ENCODE data around the gene ZCCHC9.
"Not testable (repeated sequence)": the region's sequence is repeated elsewhere in the genome, so short reads cannot be mapped to it uniquely, and the experiment has no call there.

The ZCCHC9 gene, protein sequence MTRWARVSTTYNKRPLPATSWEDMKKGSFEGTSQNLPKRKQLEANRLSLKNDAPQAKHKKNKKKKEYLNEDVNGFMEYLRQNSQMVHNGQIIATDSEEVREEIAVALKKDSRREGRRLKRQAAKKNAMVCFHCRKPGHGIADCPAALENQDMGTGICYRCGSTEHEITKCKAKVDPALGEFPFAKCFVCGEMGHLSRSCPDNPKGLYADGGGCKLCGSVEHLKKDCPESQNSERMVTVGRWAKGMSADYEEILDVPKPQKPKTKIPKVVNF

DNA sequence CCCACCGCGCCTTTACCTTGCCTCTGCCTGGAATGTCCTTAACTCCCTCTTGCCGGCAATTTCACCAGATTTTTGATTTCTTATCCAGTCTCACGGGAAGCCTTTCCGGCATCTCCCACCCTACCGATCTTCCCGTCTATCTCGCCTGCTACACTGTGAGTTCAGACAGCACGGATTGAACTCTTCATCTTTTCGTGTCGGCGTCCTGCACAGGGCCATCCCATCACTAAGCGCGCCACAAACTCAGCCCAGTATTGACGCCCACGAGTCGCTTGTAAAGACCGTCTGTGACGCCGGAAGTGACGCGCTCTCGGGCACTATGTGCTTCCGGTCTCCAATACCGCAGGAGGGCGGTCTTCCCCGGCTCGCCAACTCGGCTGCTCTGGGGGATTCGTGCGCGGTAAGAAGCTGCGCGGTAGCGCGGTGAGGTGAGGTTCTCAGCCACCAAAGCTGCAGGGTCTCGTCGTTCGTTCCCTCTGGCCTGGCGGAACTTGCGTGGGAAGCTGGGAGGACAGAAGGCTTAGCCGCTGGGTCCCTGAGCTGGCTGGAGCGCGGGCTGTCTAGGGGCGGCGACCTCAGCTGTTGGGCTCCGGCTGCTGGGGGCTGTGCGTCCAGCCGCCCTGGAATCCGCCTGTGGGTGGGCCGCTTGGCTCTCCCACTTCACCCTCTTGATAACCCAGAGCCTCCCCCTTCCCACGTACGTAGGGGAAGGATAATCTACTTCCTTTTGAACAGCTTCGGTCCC, at the start of gene ZCCHC9:
Gene ZCCHC9 (plus strand): TSS at position 317 of the 745 bp plus-strand sequence. CDS start 3,171 bp downstream, outside the sequence.
- DNase-seq = peak; percentile 94

DNA sequence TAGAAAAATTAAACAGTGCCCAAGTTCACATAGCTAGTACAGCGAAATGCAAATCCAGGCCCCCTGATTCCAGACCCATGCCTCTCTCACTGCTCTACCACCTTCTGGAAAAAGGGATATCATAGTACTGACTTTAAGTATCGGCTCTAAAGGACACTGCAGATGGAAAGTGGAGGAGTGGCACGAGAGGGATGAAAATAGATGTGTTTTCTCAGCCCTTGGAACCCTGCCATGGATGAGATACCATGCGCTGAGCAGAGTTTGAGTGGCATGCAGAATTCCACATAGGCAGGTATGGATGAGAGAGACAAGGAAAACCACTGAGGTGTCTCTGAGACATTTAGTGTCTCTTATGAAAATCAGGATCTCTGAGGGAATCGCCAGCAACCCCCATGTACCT, 49.5 kb upstream of the ZCCHC9 start:
- no peak for DNase-seq

DNA sequence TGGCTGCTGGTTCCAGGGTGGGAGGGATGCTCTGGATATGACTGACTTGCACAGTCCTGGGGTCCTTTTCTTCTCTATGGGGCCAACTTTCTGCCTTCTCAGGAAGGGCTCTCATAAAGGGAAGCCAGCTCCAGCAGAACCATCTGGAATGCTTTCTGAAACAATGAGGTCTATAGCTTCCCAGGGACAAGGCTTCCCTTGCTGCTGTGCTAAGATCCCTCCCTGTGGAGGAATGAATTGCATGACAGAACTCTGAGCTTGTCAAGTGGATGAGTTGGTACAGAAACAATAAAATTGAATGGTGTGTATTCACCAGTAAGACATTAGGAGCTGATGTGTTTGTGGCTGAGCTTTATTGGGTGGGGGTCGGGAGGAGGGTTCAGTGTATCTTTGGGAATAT, 48.5 kb upstream of the ZCCHC9 start:
- no peak for DNase-seq

DNA sequence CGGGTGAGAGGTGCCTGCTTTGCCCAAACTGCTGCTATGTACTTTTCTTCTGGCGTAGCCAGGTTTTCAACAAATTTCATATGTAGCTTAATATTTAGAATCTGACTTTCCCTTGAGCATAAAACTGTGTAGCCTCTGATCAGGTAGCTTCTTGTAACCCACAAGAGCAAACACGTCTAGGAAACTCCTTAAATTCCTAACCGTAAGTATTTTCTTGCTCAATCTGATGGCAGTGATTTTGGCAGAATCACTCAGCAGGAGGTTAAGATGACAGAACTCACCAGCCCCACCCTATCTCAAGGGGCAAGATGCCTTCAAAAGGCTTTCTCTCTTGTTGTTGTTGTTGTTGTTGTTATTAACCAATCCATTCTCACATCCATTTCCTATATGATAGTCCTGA, 47.5 kb upstream of the ZCCHC9 start:
- no peak for DNase-seq

DNA sequence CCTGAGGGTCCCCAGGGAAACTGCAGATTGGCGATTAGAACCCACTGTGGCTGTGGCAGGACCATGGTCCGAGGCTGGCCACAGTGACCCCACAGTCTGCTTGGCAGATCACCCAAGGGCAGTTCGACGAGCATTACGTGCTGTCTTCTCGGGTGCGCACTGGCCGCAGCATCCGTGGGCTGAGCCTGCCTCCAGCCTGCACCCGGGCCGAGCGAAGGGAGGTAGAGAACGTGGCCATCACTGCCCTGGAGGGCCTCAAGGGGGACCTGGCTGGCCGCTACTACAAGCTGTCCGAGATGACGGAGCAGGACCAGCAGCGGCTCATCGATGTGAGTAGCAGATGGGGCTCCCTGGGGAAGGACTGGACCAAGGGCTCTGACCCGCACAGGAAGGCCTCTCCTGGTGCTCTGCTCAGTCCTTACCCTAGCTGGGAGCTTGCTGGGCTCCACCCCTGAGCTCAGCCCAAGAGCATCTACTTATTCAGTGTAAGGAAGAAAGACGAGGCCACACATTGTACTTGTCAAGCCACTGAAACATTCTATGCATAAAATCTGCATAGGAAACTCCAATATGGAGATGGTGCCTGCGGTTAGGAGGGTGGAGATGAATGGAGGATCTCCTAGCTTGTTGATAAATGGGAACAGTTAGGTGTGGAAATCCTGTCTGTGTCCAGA, 46.4 kb upstream of the ZCCHC9 start:
- no peak for DNase-seq

DNA sequence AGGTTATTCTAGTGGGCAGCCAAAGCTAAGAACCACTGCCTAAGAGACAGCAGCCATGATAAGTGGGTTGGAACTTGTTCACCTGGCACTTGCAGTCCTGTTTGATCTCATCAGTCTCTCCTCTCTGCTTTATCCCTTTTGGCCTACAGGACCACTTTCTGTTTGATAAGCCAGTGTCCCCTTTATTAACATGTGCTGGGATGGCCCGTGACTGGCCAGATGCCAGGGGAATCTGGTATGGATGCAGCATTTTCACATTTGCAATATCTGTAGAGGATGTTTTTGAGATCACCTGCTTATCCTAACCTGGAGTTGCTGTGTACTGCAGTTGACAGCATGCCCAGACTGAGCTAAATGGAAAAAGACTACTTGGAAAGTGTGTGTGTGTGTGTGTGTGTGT, 44.6 kb upstream of the ZCCHC9 start:
- no peak for DNase-seq

DNA sequence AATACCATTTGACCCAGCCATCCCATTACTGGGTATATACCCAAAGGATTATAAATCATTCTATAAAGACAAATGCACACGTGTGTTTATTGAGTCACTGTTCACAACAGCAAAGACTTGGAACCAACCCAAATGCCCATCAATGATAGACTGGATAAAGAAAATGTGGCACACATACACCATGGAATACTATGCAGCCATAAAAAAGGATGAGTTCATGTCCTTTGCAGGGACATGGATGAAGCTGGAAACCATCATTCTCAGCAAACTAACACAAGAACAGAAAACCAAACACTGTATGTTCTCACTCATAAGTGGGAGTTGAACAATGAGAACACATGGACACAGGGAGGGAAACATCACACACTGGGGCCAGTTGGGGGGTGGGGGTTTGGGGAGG, 38.6 kb upstream of the ZCCHC9 start:
- DNase-seq = not testable (repeated sequence)

DNA sequence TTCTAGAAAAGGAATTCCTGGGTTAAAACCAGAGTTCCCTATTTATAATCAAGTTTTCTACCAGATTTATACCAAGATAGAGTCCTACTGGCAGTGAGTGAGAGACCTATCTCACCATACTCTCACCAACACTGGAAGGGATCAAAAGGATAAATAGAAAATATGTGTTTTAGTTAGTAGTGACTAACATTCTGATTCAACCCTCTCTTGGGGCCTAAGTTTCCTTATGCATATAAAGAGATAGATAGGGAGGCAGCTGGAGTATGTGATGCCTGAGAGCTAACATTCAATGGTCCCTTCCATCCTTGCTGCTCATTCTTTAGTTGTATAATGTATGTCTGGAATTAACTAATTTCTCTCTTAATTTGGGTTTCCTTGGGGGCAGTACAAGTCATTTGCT, 36.3 kb upstream of the ZCCHC9 start:
- DNase-seq = peak; percentile 60

DNA sequence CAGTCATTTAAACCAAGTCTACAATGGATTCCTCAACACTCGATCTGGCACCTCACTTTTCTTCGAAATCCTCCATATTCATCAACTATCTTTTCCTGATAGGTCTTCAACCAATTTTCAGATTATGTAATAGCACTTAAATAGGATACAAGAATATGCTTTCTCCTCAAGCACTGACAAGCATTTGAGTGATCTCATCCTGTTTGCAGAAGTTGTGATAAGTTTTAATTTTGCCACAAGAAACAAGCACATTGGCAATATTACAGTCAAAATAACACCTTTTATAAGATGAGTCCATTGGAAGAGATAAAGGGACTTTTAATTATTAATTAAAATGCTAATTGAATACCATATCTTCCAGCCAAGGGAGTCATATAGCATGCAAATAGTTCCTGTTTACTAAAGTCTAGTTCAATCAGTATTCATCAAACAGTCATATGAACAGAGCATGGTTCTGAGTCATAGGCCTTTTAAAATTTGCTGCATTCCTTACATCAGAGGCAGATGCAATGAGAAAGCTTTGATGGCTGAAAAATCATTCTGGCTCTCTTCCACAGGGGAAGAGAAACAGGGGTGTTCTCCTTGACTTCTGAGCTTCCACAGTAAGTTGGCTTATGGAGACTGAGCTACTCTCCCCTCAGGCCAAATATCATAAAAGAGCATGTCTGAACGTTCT, 32.7 kb upstream of the ZCCHC9 start:
- peak; percentile 91 for DNase-seq

DNA sequence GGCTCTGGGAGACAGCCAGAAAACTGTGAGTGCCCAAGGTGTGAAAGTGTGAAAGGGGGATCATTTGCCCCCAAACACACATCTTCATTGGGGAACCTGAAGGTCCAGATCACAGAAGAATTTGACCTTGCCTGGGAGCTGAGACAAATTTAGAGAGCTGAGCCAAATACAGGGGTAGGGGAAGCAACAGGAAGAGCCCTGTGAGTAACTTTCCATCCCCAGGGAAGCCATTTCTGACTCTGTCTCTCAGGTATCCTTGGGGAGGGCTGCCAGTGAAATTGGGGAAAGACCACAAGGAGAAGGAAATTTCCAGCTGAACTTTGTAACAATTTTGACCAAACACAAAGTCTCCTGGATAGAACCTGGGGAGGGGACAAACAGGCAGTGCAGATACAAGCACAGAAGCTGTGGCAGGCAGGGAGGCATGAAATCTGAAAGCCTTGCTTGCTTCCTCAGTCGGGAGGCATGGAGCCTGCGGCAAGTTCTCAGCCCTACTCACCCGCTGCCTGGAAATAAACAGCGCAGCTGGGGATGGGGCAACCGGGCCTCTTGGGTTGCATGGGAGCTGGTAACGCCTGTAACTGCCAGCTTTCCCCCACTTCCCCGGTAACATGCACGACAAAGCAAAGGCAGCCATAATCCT, 31.5 kb upstream of the ZCCHC9 start:
- DNase-seq = peak; percentile 6

DNA sequence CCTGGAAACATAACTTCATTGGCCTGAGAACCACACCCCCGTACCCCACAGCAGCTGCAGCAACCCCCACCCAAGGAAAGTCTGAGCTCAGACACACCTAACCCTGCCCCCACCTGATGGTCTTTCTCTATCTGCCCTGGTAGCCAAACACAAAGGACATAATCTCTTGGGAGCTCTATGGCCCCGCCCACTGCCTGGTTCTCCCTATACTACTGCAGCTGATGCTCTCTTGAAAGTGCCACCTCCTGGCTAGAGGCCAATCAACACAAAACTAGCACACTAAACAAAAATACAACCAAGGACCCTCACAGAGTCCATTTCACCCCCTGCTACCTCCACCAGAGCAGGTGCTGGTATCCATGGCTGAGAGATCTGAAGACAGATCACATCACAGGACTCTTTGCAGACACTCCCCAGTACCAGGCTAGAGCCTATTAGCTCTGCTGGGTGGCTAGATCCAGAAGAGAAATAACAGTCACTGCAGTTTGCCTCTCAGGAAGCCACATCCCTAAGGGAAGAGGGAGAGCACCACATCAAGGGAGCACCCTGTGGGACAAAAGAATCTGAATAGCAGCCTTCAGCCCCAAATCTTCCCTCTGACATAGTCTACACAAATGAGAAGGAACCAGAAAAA, 30.9 kb upstream of the ZCCHC9 start:
- not testable (repeated sequence) for DNase-seq

DNA sequence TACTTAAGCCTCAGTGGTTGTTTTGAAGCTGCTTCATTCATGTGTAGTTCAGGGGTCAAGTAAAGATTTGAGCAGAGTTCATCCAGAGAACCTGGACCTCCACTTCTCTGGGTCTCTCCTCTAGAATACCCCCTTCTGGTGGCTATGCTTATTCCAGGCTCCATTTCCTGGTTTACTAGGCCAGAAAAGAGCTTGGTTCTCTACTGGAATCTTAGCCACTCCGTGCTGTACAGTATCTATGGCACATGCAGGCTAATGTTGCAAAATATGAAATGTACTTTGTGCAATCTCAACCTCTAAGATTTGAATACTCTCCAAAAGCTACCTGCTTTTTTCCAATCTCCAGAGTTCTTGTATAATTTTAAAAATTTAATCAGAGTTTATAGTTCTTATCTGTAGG, 17.4 kb upstream of the ZCCHC9 start:
- DNase-seq = no peak

DNA sequence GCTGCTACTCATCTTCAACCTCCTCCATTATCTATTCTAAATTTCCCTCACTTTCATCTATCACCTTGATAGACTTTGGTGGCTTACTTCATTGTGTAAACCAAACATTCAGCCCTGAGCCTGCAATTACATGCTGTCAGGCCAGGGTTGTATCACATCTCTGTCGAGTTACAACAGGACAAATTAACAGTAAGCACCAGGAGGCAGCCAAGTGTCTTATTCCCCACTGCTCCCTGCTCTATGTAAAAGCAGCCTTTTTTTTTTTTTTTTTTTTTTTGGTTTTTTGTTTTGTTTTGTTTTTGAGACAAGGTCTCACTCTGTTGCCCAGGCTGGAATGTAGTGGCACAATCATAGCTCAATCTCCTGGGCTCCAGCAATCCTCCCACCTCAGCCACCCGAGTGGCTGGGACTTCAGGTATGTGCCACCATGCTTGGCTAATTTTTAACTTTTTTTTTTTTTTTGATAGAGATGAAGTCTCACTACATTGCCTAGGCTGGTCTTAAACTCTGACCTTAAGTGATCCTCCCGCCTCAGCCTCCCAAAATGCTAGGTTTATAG, 15.2 kb upstream of the ZCCHC9 start:
- peak; percentile 15 for DNase-seq

DNA sequence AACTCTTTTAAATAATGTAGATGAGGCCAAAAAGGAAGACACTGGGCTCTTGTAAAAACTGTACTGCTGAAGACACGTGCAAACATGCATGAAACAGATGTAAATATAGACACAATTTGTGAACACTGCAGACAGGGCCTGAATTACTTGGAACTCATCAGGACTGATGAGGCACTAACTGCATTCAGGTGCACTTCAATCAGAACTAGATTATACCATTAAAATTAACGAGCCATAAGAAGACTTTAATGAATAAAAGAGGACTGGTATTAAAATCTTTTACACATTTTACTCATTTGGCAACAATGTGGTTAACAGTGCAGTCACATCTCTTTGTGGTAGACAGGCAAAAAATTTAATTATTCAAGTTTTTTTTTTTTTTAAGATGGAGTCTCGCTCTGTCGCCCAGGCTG, 13.4 kb upstream of the ZCCHC9 start:
- DNase-seq = no peak

DNA sequence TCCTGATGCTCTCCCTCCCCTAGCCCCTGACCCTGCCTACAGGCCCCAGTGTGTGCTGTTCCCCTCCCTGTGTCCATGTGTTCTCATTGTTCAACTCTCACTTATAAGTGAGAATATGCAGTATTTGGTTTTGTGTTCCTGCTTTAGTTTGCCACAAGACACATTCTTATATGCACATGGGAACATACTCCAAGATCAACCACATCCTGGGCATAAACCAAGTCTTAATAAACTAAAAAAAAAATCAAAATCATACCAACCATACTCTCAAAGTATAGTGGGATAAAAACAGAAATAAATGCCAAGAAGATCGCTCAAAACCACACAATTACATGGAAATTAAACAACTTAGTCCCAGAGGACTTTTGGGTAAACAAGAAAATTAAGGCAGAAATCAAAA, 11.2 kb upstream of the ZCCHC9 start:
- DNase-seq = no peak

DNA sequence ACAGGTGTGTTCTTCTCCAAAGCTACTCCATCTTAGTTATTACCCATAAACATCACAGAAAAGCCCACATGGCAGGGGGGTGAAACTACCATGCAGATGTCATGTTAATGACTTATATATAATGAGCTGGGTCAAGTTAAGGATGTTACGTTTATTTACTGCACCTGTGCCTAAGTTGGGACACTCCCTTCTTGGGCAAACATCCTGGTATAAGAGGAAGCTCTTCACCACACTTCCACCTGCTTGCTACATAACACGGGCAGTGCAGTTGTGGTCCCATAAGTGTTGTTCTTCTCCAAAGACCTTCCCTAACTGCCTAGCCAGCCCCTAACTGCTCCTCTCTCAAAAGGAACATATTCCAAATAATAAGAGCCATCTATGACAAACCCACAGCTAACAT, 9.3 kb upstream of the ZCCHC9 start:
- DNase-seq = no peak

DNA sequence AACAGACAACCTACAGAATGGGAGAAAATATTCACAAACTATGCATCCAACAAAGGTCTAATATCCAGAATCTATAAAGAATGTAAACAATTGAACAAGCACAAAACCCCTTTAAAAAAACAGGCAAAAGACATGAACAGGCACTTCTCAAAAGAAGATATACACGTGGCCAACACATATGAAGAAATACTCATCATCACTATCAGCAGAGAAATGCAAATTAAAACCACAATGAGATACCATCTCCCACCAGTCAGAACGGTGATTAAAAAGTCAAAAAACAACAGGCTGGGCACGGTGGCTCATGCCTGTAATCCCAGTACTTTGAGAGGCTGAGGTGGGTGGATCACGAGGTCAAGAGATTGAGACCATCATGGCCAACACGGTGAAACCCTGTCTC, 7.4 kb upstream of the ZCCHC9 start:
- not testable (repeated sequence) for DNase-seq

DNA sequence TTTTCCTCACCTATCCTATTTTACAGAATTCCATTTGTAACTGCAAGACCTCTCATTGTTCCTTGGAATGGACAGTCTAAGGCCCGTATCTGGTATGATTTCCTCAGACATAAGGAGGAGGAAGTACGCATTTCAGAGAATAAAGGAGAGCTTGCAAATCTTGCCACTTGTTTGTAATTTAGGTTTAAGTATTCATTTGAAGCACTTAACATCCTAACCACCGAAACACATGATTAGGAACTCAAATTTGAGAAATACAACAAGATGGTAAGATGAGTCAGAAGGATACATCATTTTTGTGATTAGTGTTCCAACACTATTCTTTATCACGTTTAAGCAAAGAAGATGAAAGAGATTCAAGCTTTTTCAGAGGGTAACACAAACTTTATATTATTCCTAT, 3.9 kb upstream of the ZCCHC9 start:
- DNase-seq = no peak

DNA sequence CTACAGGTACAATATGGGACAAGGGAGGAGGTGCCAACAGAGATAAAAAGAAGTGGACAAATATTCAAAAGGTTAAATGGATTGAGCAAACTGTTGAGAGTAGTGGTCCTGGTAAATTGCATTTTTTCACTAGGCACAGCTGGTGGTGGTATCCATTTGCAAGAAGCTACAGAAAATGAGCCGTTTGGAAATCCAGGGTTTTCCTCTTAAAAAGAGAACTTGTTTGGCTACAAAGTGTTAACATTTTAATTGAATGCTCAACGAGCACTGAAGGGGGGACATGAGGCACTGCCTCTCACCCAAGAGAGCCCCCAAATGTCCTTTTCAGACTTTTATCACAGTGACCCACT, 491 bp upstream of the ZCCHC9 start:
- no peak for DNase-seq

DNA sequence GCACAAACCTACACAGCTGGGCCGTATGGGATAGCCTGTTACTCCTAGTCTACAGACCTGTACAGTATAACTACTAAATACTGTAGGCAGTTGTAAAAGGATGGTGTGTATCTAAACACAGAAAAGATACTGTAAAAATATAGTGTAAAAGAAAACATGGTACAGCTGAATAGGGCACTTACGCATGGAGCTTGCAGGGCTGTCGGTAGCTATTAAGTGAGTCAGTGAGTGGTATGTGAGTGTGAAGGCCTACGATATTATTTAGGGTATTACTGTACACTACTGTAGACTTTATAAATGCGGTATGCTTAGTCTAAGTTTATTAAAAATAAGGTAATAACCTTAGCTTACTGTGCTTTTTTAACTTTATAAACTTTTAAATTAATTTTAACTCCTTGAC, 1.2 kb downstream of the ZCCHC9 start:
- DNase-seq = no peak

DNA sequence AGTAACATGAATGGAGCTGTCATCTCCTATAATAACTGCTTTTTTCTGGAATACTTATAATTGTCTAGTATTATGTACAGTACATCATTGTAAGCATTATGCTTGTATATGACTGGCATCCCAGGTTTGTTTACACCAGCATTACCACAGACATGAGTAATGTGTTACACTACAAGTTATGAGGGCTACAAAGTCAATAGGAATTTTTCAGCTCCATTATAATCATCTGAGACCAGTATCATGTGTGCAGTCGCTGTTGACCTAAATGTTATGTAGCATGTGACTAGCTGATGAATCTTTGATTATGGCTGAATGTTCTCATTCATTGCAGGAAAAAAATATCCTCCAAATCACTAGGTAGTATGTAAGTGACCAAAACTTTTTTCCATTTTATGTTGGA, 2.2 kb downstream of the ZCCHC9 start:
- DNase-seq = peak; percentile 96

DNA sequence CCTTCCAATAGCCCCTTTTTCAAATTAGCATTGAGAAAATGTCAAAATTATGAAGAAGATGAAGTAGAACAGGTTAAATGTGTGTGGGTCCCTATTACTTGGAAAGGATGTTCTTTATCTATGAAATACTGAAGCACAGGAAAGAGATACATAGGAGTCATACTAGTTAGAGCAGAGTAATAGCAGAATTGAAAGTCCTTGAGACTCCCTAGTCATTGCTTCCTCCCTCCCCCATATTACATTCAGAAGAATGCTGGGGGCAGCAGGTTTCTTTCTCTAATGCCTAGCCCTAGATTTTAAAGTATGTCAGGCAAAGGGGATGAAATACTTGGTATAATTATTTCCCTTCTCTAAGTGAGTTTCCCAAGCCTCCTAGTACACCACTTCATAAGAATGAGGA, 4.4 kb downstream of the ZCCHC9 start:
- DNase-seq = no peak
